Upper lobe of left lung (tissue), 6 donors: ENCODE results near the gene EN2. TPM values are rescaled to one million over a fixed set of nuclear protein-coding genes. Genes with fewer than 3 reads are reported as not detected.

Experiments
- ATAC-seq, 2 donors: fragments of 200-7000 bp; cut with Tn5 transposase; one replicate each; pipeline ENCODE4 v1.9.1; 2022; ENCODE audit warnings: mild to moderate bottlenecking in 2 of 2, moderate library complexity in 2 of 2; ENCODE audit not compliant: low FRiP score in 2 of 2
- DNase-seq, 2 donors: peaks; one replicate each; pipeline ENCODE4 v3.0.0-alpha.2; 2019 to 2020
- H3K27ac ChIP-seq, 4 donors: fragments of 200-600 bp; sonication (generic); one replicate each; pipeline ENCODE4 v1.5.1; 2016 to 2019
- H3K27me3 ChIP-seq, 4 donors: fragments of 200-600 bp; sonication (generic); one replicate each; pipeline ENCODE4 v1.5.1; 2017 to 2019
- H3K36me3 ChIP-seq, 4 donors: fragments of 200-600 bp; sonication (generic); one replicate each; pipeline ENCODE4 v1.5.1; 2016 to 2019
- H3K4me1 ChIP-seq, 4 donors: fragments of 200-600 bp; sonication (generic); one replicate each; pipeline ENCODE4 v1.5.1; 2018 to 2019
- H3K4me3 ChIP-seq, 4 donors: fragments of 200-600 bp; sonication (generic); one replicate each; pipeline ENCODE4 v1.5.1; 2017 to 2019; ENCODE audit warnings: mild to moderate bottlenecking in 2 of 4, moderate library complexity in 1 of 4
- H3K9me3 ChIP-seq, 4 donors: fragments of 200-600 bp; sonication (generic); one replicate each; pipeline ENCODE4 v1.5.1; 2018 to 2019
- EP300 ChIP-seq, 4 donors: sonication (generic); formaldehyde crosslinking; IDR thresholded peaks; one replicate each; pipeline ENCODE4 v1.5.1; 2017; ENCODE audit warnings: antibody characterized with exemption in 4 of 4, control low read depth in 2 of 4
- POLR2A ChIP-seq, 4 donors: fragments of 450-650 bp; IDR thresholded peaks; one replicate each; pipeline ENCODE4 v1.5.1; 2016 to 2017; ENCODE audit warnings: antibody characterized with exemption in 4 of 4, mild to moderate bottlenecking in 2 of 4
- POLR2AphosphoS5 ChIP-seq, 2 donors: sonication (generic); formaldehyde crosslinking; IDR thresholded peaks; one replicate each; pipeline ENCODE4 v1.5.1; 2017; ENCODE audit warnings: antibody characterized with exemption in 2 of 2
- WGBS, 2 donors: methylation state at CpG; one replicate each; pipeline ENCODE4 v1.1.5; 2017 to 2018; 5-methylcytosine and 5-hydroxymethylcytosine counted together
- total RNA-seq, 6 donors: library from RNA; depleted of rRNA in 4 of 6; stranded (reverse); fragments of >200 nt in 4 of 6; gene quantifications; one replicate each; pipeline versions ENCODE4 v1.1.0 to v1.2.1, GENCODE V29; 2016 to 2021
- TF ChIP-seq, protein P1 (sequence below), 6 experiments: fragments of 450-650 bp in 4 of 6; fragments of 200-600 bp in 2 of 6; sonication (generic) in 2 of 6; IDR thresholded peaks; one replicate each; pipeline ENCODE4 v1.5.1; 2016 to 2019; ENCODE audit warnings: antibody characterized with exemption in 6 of 6
- donor health status: DM: no; HTN: no; CAD: no; lungs with moderate emphysema.
- donor health status: DM: no; HTN: yes; CAD: no; lungs with severe emphysema.

EN2 gene
- total RNA-seq, 6 donors from 2014 or later, result not detected

GRCh38 chr7:155508376-155509358 lies 50.7 kb downstream of the EN2 start:
- TF ChIP-seq, protein P1, sequence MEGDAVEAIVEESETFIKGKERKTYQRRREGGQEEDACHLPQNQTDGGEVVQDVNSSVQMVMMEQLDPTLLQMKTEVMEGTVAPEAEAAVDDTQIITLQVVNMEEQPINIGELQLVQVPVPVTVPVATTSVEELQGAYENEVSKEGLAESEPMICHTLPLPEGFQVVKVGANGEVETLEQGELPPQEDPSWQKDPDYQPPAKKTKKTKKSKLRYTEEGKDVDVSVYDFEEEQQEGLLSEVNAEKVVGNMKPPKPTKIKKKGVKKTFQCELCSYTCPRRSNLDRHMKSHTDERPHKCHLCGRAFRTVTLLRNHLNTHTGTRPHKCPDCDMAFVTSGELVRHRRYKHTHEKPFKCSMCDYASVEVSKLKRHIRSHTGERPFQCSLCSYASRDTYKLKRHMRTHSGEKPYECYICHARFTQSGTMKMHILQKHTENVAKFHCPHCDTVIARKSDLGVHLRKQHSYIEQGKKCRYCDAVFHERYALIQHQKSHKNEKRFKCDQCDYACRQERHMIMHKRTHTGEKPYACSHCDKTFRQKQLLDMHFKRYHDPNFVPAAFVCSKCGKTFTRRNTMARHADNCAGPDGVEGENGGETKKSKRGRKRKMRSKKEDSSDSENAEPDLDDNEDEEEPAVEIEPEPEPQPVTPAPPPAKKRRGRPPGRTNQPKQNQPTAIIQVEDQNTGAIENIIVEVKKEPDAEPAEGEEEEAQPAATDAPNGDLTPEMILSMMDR (IDR thresholded peaks at IDR 0.05), result no peak
- TF ChIP-seq POLR2AphosphoS5 (IDR thresholded peaks at IDR 0.05) (no peak), POLR2A (IDR thresholded peaks at IDR 0.05) (no peak), EP300 (IDR thresholded peaks at IDR 0.05) (no peak)
- DNase-seq (no peak), ATAC-seq (no peak)
- 8 to 11% methylated on average over 29 of the region's 29 CpGs for WGBS, 2 donors
- Histone ChIP-seq H3K4me3 (no peak overlapping the region), H3K36me3 (no peaks in the 10 kb centered on the region), H3K4me1 (peaks cover 0 to 11% (median 4%) of the 10 kb centered on the region in 4 donors), H3K27me3 (peaks cover 2 to 57% (median 26%) of the 10 kb centered on the region in 4 donors), H3K27ac (no peak overlapping the region), H3K9me3 (no peaks in the 10 kb centered on the region)

DNA sequence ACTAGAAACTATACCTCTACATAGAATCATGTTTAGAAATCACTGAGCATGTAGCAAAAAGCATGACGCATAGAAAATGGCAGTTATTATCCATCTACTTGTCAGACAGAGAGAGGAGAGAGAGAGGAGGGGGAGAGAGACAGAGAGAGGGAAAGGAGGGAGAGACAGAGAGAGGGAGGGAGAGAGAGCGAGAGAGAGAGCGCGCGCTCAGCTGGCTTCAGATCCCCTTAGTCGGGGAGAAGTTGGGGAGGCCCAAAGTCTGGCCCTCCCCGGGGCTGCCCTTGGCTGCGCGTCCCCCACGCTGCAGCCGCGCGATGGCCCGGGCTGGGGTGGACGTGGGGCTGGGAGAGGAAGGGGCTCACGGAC lies 51.4 kb downstream of the EN2 start:
- H3K4me3 ChIP-seq, result no peak overlapping the region
- ATAC-seq (no peak), DNase-seq (no peak)
- WGBS, 2 donors, result 4 to 9% methylated on average over 15 to 16 of the region's 16 CpGs
- no peak overlapping the region for H3K27ac ChIP-seq
- H3K27me3 ChIP-seq, result peaks cover 2 to 57% (median 28%) of the 10 kb centered on the region in 4 donors
- H3K9me3 ChIP-seq, result no peaks in the 10 kb centered on the region
- TF ChIP-seq, protein P1 (IDR thresholded peaks at IDR 0.05), result no peak
- H3K4me1 ChIP-seq, result peaks cover 0 to 11% (median 4%) of the 10 kb centered on the region in 4 donors
- H3K36me3 ChIP-seq, result no peaks in the 10 kb centered on the region

DNA sequence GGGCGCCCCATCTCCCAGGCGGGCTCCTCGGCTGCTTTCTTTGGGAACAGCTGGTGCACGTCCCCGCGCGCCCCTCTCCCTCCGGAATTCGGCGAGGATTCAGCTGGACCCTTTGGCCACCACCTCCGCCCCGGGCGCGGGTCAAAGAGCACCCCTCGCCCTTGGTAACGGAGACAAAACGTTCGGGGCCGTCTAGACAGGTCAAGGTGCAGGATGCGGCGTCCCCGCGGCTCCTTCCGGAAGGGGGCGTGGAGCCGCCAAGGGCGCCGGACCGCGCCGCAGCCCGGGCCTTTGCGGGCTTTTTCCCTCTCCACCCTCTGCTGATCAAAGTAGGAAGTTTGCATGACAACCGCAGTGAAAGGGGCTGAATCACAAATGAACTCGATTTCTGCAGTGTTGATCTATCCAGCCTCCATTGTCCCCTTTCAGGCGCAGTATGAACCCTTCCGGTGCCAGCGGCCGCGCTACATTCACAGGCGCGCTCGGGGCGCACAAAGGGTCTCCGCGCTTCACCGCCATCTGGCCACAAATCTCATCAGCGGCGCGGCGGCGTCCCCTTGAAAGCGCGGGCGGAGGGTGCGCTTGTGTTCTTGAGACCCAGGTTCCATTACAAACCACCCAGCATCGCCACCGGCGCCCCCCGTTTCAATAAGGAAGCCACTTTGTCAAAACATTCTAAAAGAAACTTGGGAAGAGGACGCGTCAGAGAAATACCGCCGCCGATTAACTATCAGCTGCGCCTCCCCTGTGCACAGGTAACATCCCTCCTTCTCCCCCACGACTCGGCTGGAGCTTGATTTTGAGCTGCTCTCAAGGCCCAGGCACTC lies 52.0 kb downstream of the EN2 start:
- H3K27ac ChIP-seq, result no peak overlapping the region
- DNase-seq (peak in 1 of 2 donors; percentile 73), ATAC-seq (no peak)
- H3K36me3 ChIP-seq, result no peaks in the 10 kb centered on the region
- peaks cover 0 to 11% (median 4%) of the 10 kb centered on the region in 4 donors for H3K4me1 ChIP-seq
- no peak for TF ChIP-seq POLR2AphosphoS5 (IDR thresholded peaks at IDR 0.05)
- no peak for TF ChIP-seq POLR2A (IDR thresholded peaks at IDR 0.05)
- no peak for TF ChIP-seq EP300 (IDR thresholded peaks at IDR 0.05)
- TF ChIP-seq, protein P1 (IDR thresholded peaks at IDR 0.05), result no peak
- peaks cover 2 to 53% (median 28%) of the 10 kb centered on the region in 4 donors for H3K27me3 ChIP-seq
- WGBS, 2 donors, result 4% methylated on average over 33 to 68 of the region's 68 CpGs
- H3K9me3 ChIP-seq, result no peaks in the 10 kb centered on the region
- H3K4me3 ChIP-seq, result no peak overlapping the region

DNA sequence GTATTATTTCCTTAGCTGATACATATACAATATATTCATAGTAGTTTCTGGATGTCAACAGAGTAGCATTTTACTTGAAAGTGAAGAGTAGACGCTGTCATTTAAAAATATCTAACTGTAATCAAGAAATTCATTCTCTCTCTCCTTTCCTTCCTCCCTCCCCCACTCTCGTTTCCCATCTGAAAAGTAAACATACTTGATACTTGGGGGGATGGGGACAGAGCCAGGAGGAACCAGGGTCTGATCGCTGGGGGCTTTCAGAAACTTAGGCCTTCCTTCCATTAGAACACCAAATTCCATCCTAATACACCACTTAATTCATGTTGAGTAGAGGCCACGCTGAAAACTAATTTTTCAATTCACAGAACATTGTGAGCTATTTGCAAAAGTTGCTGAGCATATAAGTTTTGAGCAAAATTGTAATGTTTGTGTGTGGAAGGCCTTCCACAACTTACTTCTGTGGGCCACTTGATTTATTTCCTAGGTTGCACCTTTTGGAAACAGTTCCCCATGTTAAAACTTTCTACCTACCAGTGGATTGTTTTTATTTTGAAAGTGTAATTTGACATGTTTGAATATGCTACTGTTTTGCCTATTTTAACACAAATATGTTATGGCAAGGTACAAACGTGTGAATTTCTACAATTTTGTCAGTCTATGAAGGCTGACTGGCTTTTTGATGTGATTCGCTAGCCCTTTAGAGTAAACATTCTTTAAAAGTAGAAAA lies 53.2 kb downstream of the EN2 start:
- no peak for ATAC-seq
- WGBS, 2 donors, result 6 to 7% methylated on average over 6 of the region's 6 CpGs

More for the DNA sequence above, 53.2 kb downstream of the EN2 start:
- no peaks in the 10 kb centered on the region for H3K9me3 ChIP-seq
- no peak overlapping the region for H3K27ac ChIP-seq
- no peak overlapping the region for H3K4me3 ChIP-seq
- H3K36me3 ChIP-seq, result no peaks in the 10 kb centered on the region
- peaks cover 2 to 49% (median 29%) of the 10 kb centered on the region in 4 donors for H3K27me3 ChIP-seq
- TF ChIP-seq POLR2A (IDR thresholded peaks at IDR 0.05) (no peak), EP300 (IDR thresholded peaks at IDR 0.05) (no peak), POLR2AphosphoS5 (IDR thresholded peaks at IDR 0.05) (no peak)
- TF ChIP-seq, protein P1 (IDR thresholded peaks at IDR 0.05), result no peak
- no peak for DNase-seq
- H3K4me1 ChIP-seq, result peaks cover 0 to 11% (median 4%) of the 10 kb centered on the region in 4 donors
